ENCODE results near the gene NDUFB4. TPM values are rescaled to one million over a fixed set of nuclear protein-coding genes. Genes with fewer than 3 reads are reported as not detected.

Gene NDUFB4
- total RNA-seq, 4 donors from 2014 or later = 142 to 333 (median 256) TPM

GRCh38 chr3:120645083-120645845, 49.1 kb downstream of the NDUFB4 start:
- intact Hi-C loops (cut with DNase I) = no loop called here
- Histone ChIP-seq H3K27me3 (no peaks in the 10 kb centered on the region), H3K36me3 (no peaks in the 10 kb centered on the region), H3K4me1 (peaks cover 0 to 10% (median 4%) of the 10 kb centered on the region in 4 donors), H3K4me3 (no peak overlapping the region), H3K9me3 (no peaks in the 10 kb centered on the region), H3K27ac (replicated peaks in 1 of 4) (no peak overlapping the region)
- DNase-seq (ENCODE audit: extremely low spot score) = no peak
- WGBS = 70% methylated on average over 5 of the region's 5 CpGs
- TF ChIP-seq POLR2A (IDR thresholded peaks at IDR 0.05; ENCODE audit: low read depth) (no peak), EP300 (IDR thresholded peaks at IDR 0.05) (no peak), CTCF (IDR thresholded peaks at IDR 0.05) (no peak), POLR2AphosphoS5 (IDR thresholded peaks at IDR 0.05) (no peak)

- Histone ChIP-seq H3K27ac (replicated peaks in 1 of 4) (no peak overlapping the region), H3K36me3 (no peaks in the 10 kb centered on the region), H3K4me3 (no peak overlapping the region), H3K4me1 (peaks cover 0 to 10% (median 4%) of the 10 kb centered on the region in 4 donors), H3K9me3 (no peaks in the 10 kb centered on the region), H3K27me3 (no peaks in the 10 kb centered on the region)
- DNase-seq (ENCODE audit: extremely low spot score) = no peak
- TF ChIP-seq POLR2A (IDR thresholded peaks at IDR 0.05; ENCODE audit: low read depth) (no peak), CTCF (IDR thresholded peaks at IDR 0.05) (no peak), POLR2AphosphoS5 (IDR thresholded peaks at IDR 0.05) (no peak), EP300 (IDR thresholded peaks at IDR 0.05) (no peak)
- intact Hi-C loops (cut with DNase I) = no loop called here
- 64% methylated on average over 5 of the region's 5 CpGs for WGBS
These were observed 50.8 kb downstream of the NDUFB4 start for GRCh38 chr3:120646771-120647432.

- Histone ChIP-seq H3K27me3 (no peaks in the 10 kb centered on the region), H3K9me3 (no peaks in the 10 kb centered on the region), H3K27ac (replicated peaks in 1 of 4) (no peak overlapping the region), H3K4me1 (peaks cover 0 to 10% (median 4%) of the 10 kb centered on the region in 4 donors), H3K36me3 (no peaks in the 10 kb centered on the region), H3K4me3 (no peak overlapping the region)
- intact Hi-C loops (cut with DNase I) = no loop called here
- WGBS = 89% methylated on average over 5 of the region's 5 CpGs
- TF ChIP-seq EP300 (IDR thresholded peaks at IDR 0.05) = no peak
- no peak for TF ChIP-seq POLR2A (IDR thresholded peaks at IDR 0.05; ENCODE audit: low read depth)
- no peak for TF ChIP-seq POLR2AphosphoS5 (IDR thresholded peaks at IDR 0.05)
- no peak for TF ChIP-seq CTCF (IDR thresholded peaks at IDR 0.05)
- DNase-seq (ENCODE audit: extremely low spot score) = no peak
These were observed 52.2 kb downstream of the NDUFB4 start for GRCh38 chr3:120648290-120648689.

- 79% methylated on average over 3 of the region's 3 CpGs for WGBS
- H3K9me3 ChIP-seq = no peaks in the 10 kb centered on the region
- intact Hi-C loops (cut with DNase I) = no loop called here
- DNase-seq (ENCODE audit: extremely low spot score) = no peak
- no peaks in the 10 kb centered on the region for H3K27me3 ChIP-seq
- H3K4me1 ChIP-seq = peaks cover 0 to 10% (median 4%) of the 10 kb centered on the region in 4 donors
- TF ChIP-seq POLR2AphosphoS5 (IDR thresholded peaks at IDR 0.05) (no peak), EP300 (IDR thresholded peaks at IDR 0.05) (no peak), CTCF (IDR thresholded peaks at IDR 0.05) (no peak), POLR2A (IDR thresholded peaks at IDR 0.05; ENCODE audit: low read depth) (no peak)
- H3K4me3 ChIP-seq = no peak overlapping the region
- H3K36me3 ChIP-seq = no peaks in the 10 kb centered on the region
- no peak overlapping the region for H3K27ac ChIP-seq (replicated peaks in 1 of 4)
These were observed 53.7 kb downstream of the NDUFB4 start for GRCh38 chr3:120649830-120650233.
